SK-N-SH treated with all-trans-retinoic acid at 6 μM for 48 hours (cell line): ENCODE measurements around the gene PRX.

Experiments
- ESRRG ChIP-seq: fragments of 250-450 bp; sonication (Bioruptor Pico); IDR thresholded peaks from 2 replicates; pipeline ENCODE4 v1.6.1; 2021; ENCODE audit warnings: mild to moderate bottlenecking
- OSR1 ChIP-seq: fragments of 250-450 bp; sonication (Bioruptor Pico); IDR thresholded peaks from 2 replicates; pipeline ENCODE4 v1.8.0; 2022; ENCODE audit warnings: moderate library complexity, mild to moderate bottlenecking, inconsistent platforms
- PATZ1 ChIP-seq: fragments of 250-450 bp; sonication (Bioruptor Pico); IDR thresholded peaks from 2 replicates; pipeline ENCODE4 v1.8.0; 2020; ENCODE audit warnings: mild to moderate bottlenecking, moderate library complexity, borderline replicate concordance
- TOX ChIP-seq: fragments of 250-450 bp; sonication (Bioruptor Pico); IDR thresholded peaks from 2 replicates; pipeline ENCODE4 v1.8.0; 2021; ENCODE audit warnings: mild to moderate bottlenecking, moderate library complexity, borderline replicate concordance
- ZFP3 ChIP-seq: fragments of 250-450 bp; sonication (Bioruptor Pico); IDR thresholded peaks from 2 replicates; pipeline ENCODE4 v1.5.0; 2020; ENCODE audit warnings: mild to moderate bottlenecking, moderate library complexity

- TF ChIP-seq PATZ1: no peak
- no peak for TF ChIP-seq TOX (CRISPR knock-in tag)
- TF ChIP-seq OSR1 (CRISPR knock-in tag): no peak
- TF ChIP-seq ESRRG (CRISPR knock-in tag): no peak
- no peak for TF ChIP-seq ZFP3 (CRISPR knock-in tag)
These were observed 20.4 kb upstream of the PRX start for GRCh38 chr19:40433391-40434216.
